MCF 10A (cell line): ENCODE data around the gene ADGRL3. TPM values are rescaled to one million over a fixed set of nuclear protein-coding genes. Genes with fewer than 3 reads are reported as not detected.

Source experiments
- BruUV-seq: library from RNA; stranded (reverse); fragments of 400-500 nt; replicated peaks from 2 replicates; lab custom pipeline; 2021; lab: Mats Ljungman, UMichigan
- CTCF ChIA-PET: fragments of 300-600 bp; sonication (Branson Sonifier 250); formaldehyde crosslinking; extraction: SDS; loops from one replicate; lab custom pipeline; 2021; ENCODE audit warnings: antibody characterized with exemption, inconsistent platforms; lab: Yijun Ruan, JAX
- POLR2A ChIA-PET: fragments of 300-600, 350-650 bp; sonication (Branson Sonifier 250); formaldehyde crosslinking; extraction: SDS; loops from one replicate; lab custom pipeline; 2020; ENCODE audit warnings: antibody characterized with exemption, inconsistent platforms; lab: Yijun Ruan, JAX
- DNase-seq: peaks from one replicate; pipeline ENCODE4 v3.0.0-alpha.2; 2018; ENCODE audit not compliant: unreplicated experiment
- H3K27ac Mint-ChIP-seq: one replicate; pipeline ENCODE4 v1.8.0; 2022; ENCODE audit warnings: mild to moderate bottlenecking, low read depth, mixed read lengths; ENCODE audit not compliant: unreplicated experiment
- H3K27me3 Mint-ChIP-seq: one replicate; pipeline ENCODE4 v1.8.0; 2022; ENCODE audit warnings: mixed read lengths; ENCODE audit not compliant: insufficient read depth, unreplicated experiment
- H3K36me3 Mint-ChIP-seq: one replicate; pipeline ENCODE4 v1.8.0; 2022; ENCODE audit warnings: mild to moderate bottlenecking, moderate library complexity, mixed read lengths; ENCODE audit not compliant: insufficient read depth, unreplicated experiment
- H3K4me1 Mint-ChIP-seq: one replicate; pipeline ENCODE4 v1.8.0; 2022; ENCODE audit warnings: mixed read lengths; ENCODE audit not compliant: insufficient read depth, unreplicated experiment
- H3K4me3 Mint-ChIP-seq: one replicate; pipeline ENCODE4 v1.8.0; 2022; ENCODE audit warnings: mild to moderate bottlenecking, moderate library complexity, mixed read lengths; ENCODE audit not compliant: unreplicated experiment
- H3K9me3 Mint-ChIP-seq: one replicate; pipeline ENCODE4 v1.8.0; 2022; ENCODE audit warnings: mixed read lengths; ENCODE audit not compliant: unreplicated experiment
- CTCF ChIP-seq: fragments of 200-600 bp; IDR thresholded peaks from one replicate; pipeline ENCODE4 v1.8.0; 2022; ENCODE audit warnings: antibody characterized with exemption, mild to moderate bottlenecking; ENCODE audit not compliant: unreplicated experiment
- intact Hi-C: fragments of 100-400 bp; cut with micrococcal nuclease; formaldehyde crosslinking; loops from 2 replicates; pipeline ENCODE4 v1.14.1; 2022
- total RNA-seq: library from RNA; stranded (reverse); gene quantifications from 2 replicates; pipeline ENCODE4 v1.2.3, GENCODE V29; 2022

ADGRL3 gene
- total RNA-seq, 1 experiment from 2014 or later = 3.6 TPM

GRCh38 chr4:61922766-61923165 is 722.6 kb downstream of the ADGRL3 start:
- BruUV-seq = no TSS peak
- H3K4me3 Mint-ChIP-seq = no peak overlapping the region
- no peaks in the 10 kb centered on the region for H3K9me3 Mint-ChIP-seq
- H3K27ac Mint-ChIP-seq = no peak overlapping the region
- DNase-seq = peak; percentile 18
- POLR2A ChIA-PET = no interaction called here
- TF ChIP-seq CTCF = no peak
- CTCF ChIA-PET = no interaction called here
- intact Hi-C loops = no loop called here
- no peaks in the 10 kb centered on the region for H3K27me3 Mint-ChIP-seq
- H3K36me3 Mint-ChIP-seq = no peaks in the 10 kb centered on the region
- H3K4me1 Mint-ChIP-seq = no peaks in the 10 kb centered on the region

GRCh38 chr4:61923179-61923578 is 723.1 kb downstream of the ADGRL3 start:
- CTCF ChIA-PET = interaction anchor here (1.0 kb wide), 1 partner anchor 32 kb away, joined by 3 read pairs; no protein-coding TSS in a partner anchor
- POLR2A ChIA-PET = no interaction called here
- H3K4me3 Mint-ChIP-seq = no peak overlapping the region
- BruUV-seq = no TSS peak
- intact Hi-C loops = no loop called here
- H3K27ac Mint-ChIP-seq = no peak overlapping the region
- H3K9me3 Mint-ChIP-seq = no peaks in the 10 kb centered on the region
- no peaks in the 10 kb centered on the region for H3K4me1 Mint-ChIP-seq
- no peaks in the 10 kb centered on the region for H3K27me3 Mint-ChIP-seq
- no peaks in the 10 kb centered on the region for H3K36me3 Mint-ChIP-seq
- no peak for DNase-seq
- TF ChIP-seq CTCF = no peak

GRCh38 chr4:61924131-61924530 is 724.0 kb downstream of the ADGRL3 start:
- H3K4me1 Mint-ChIP-seq = no peaks in the 10 kb centered on the region
- no peaks in the 10 kb centered on the region for H3K36me3 Mint-ChIP-seq
- no peak overlapping the region for H3K27ac Mint-ChIP-seq
- H3K9me3 Mint-ChIP-seq = no peaks in the 10 kb centered on the region
- no peaks in the 10 kb centered on the region for H3K27me3 Mint-ChIP-seq
- intact Hi-C loops = no loop called here
- CTCF ChIA-PET = interaction anchor here (0.6 to 1.0 kb wide), 4 partner anchors 31 to 1593 kb away, joined by 3 to 5 read pairs (median 4); no protein-coding TSS in a partner anchor
- no peak for DNase-seq
- no peak for TF ChIP-seq CTCF
- BruUV-seq = no TSS peak
- H3K4me3 Mint-ChIP-seq = no peak overlapping the region
- POLR2A ChIA-PET = no interaction called here

GRCh38 chr4:61933527-61933926 is 733.4 kb downstream of the ADGRL3 start:
- H3K4me1 Mint-ChIP-seq = peaks cover 8% of the 10 kb centered on the region
- ChIA-PET POLR2A (interaction anchor here (0.6 to 0.8 kb wide), 2 partner anchors 772 to 1006 kb away, joined by 3 read pairs; no protein-coding TSS in a partner anchor), CTCF (no interaction called here)
- no peaks in the 10 kb centered on the region for H3K36me3 Mint-ChIP-seq
- H3K27me3 Mint-ChIP-seq = no peaks in the 10 kb centered on the region
- H3K9me3 Mint-ChIP-seq = no peaks in the 10 kb centered on the region
- intact Hi-C loops = no loop called here
- DNase-seq = no peak
- no peak for TF ChIP-seq CTCF
- no peak overlapping the region for H3K4me3 Mint-ChIP-seq
- BruUV-seq = no TSS peak
- H3K27ac Mint-ChIP-seq = no peak overlapping the region
